ENCODE data around the gene RPN1.

The RPN1 gene

DNA sequence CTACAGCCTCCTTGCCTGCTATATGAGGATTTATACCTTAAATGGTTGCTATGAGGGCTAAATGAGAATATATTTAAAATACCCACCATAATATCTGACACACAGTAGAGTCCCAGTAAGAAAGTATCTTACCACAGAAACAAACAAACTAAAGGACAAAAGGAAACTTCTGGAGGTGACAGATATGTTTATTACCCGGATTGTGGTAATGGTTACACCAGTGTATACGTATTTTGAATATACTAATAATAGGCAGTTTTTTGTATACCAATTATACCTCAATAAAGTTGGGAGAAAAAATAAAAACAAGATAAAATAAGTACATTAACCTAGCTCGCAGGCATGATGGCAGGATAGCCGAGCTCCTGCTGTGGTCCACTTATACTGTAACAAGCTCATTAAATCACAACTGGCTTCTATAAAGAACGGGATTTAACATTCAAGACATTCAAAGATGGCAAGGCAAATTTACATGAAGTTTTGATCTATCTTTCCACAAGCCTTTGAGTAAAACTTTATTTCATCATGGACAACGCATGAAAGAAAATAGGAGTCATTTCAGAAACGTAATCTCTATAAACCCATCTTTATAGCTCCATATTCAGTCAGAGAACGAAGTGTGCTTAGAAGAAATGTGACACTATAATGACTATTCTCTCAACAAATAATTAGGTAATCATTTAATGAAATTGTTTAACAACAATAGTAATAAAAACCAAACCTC lies 1.5 kb downstream of the RPN1 start:
- no peak for DNase-seq

DNA sequence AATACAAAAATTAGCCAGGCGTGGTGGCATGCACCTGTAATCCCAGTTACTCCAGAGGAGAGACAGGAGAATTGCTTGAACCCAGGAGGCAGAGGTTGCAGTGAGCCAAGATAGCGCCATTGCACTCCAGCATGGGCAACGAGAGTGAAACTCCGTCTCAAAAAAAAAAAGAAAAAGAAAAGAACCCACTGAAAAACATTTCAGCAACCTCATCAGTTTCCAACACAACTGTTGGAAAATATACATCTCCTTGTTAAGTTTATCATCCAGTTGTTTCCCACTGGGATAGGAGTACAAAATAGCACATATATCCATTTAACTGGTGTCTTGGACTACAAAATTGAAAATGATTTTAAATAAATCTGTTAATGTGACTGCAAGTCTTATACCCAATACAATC lies 2.2 kb downstream of the RPN1 start:
- DNase-seq, result no peak

- no peak for DNase-seq
Observed at GRCh38 chr3:128647307-128647706, 3.3 kb downstream of the RPN1 start.

- DNase-seq, result no peak
Observed at GRCh38 chr3:128634075-128634611, 16.5 kb downstream of the RPN1 start.

DNA sequence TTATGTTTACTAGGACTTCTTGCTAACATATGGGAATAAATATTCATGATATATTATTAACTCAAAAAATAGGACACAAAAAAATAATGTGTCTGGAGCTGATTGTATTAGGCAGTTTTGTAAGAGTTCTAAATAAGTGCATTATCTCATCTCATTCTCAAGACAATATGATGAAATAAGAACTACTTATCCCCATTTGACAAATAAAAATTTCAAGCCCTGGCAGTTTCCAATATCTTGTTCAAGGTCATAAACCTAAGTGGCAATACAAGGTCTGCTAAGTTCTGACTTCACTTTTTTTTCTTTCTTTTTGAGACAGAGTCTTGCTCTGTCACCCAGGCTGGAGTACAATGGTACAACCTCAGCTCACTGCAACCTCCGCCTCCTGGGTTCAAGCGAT lies 18.3 kb downstream of the RPN1 start:
- DNase-seq, result no peak

GRCh38 chr3:128629936-128630335 lies 20.7 kb downstream of the RPN1 start:
- no peak for DNase-seq

GRCh38 chr3:128625409-128625945 lies 25.1 kb downstream of the RPN1 start:
- no peak for DNase-seq

DNA sequence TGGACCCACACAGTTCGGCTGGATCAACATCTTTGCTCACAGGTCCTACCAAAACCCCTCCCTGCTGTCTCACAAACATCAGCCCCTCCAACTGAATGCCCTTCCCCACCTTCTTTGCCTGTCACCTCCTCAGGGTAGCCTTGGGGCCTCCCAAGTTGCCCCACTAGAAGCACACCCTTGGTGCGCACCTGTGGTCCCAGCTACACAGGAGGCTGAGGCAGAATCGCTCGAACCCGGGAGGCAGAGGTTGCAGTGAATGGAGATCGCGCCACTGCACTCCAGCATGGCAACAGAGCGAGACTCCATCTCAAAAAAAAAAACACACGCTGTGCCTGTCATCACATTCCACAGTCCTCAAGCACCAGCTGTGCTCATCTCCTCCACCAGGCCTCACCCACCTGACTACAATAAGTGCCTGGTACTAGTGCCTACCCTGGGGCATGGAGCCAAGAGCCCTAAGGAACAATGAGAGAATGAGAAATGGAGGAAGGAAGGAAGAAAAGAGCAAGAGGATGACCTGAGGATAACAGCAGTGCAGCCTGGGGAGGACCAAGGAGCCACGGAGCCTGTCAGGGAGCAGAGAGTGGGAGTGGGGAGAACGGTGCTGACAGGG lies 26.0 kb downstream of the RPN1 start:
- DNase-seq, result no peak

GRCh38 chr3:128623762-128624176 lies 26.8 kb downstream of the RPN1 start:
- DNase-seq, result no peak

DNA sequence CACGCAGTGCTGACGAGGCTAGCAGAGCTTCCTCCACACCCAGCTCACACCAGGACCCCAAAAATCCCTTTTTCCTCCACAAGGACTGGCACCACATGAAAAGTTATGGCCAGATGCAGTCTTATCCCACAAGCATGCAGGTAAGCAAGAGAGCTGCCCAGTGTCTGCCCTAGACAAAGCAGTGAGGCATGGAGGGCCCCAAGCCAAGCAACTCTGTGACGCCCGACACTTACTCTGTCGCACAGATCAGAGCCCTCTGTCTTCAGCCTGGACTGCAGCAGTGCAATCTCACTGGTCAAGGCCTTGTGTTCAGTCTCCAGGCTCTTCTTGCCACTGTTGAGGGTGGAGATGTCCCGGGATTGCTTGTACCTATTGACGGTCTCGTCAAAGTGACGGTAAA lies 28.7 kb downstream of the RPN1 start:
- no peak for DNase-seq

GRCh38 chr3:128621234-128621633 lies 29.4 kb downstream of the RPN1 start:
- no peak for DNase-seq

DNA sequence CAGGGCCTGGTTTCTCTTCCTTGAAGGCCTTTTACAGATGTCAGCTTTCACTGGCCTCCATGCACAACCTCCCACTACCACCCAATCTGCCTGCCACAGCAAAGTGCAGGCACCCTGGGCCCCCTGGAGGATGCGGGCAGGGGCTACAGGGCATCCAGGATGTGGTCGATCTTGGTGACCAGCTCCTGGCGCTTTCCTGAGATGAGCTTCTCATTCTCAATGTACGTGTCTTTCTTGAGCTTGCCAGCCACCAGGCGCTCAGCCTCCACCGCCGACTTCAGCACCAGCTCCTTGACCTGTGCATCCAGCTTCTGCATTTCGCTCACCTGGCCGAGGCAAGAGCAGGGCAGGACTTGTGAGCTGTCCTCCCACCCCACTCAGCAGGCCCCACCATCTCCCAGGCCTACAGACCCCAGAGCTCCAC lies 30.3 kb downstream of the RPN1 start:
- DNase-seq, result no peak

DNA sequence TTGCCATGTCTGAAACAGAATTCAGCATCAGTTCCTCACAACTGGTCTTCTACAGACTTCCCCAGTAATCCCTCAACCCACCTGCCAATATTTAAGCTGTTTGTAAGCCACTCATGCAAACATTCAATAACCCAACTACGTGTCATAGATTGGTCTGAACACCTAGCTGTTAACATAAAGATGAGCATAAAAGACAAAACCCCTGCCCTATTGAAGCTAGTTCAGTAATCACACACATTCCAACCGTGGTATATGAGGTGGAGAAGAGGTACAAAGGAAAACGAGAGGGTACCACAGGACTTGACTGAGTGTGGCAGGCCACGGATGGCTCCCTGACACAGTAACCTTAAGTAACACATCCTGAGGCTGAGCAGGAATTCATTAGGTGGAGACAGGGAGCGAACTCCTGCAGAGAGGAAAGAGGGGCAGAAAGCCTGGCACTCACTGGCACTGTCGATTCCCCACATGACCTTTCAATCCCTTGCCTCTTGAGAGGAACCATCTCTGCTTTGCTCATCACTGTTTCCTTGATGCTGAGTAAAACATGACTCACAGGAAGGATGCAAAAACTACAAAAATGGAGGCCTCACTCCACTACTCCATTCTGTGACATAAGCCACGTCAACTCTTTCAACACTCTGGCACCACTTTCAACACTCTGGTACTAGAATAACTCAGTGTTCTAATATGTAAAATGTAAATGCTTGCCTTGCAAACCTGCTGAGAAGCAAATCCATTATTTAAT lies 31.3 kb downstream of the RPN1 start:
- peak; percentile 38 for DNase-seq

- DNase-seq, result no peak
Observed at GRCh38 chr3:128618398-128618726, 32.3 kb downstream of the RPN1 start.

- DNase-seq, result peak; percentile 99
Observed at GRCh38 chr3:128617557-128618397, 32.8 kb downstream of the RPN1 start.

- DNase-seq, result no peak
Observed at GRCh38 chr3:128617270-128617556, 33.4 kb downstream of the RPN1 start.

GRCh38 chr3:128616516-128617269 lies 33.9 kb downstream of the RPN1 start:
- DNase-seq, result no peak

DNA sequence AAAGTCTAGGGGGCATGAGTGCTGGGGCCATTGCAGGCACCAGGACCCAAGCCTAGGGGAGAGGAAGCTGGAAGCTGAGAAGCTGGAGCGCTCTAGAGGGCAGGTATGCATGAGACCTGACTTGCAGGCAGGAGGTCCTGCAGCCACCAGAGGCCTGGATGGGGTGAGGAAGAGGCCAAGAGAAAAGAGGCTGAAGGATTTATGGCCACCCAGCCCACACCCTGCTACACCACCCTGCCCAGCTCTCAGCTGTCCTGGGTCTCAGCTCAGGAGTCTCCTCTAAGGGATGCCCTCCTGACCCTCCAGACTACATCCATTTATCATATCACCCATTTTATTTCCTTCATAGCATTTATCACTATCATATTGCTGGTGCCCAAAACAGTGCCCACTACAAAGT lies 36.5 kb downstream of the RPN1 start:
- no peak for DNase-seq

- no peak for DNase-seq
Observed at GRCh38 chr3:128613083-128613829, 37.4 kb downstream of the RPN1 start.

DNA sequence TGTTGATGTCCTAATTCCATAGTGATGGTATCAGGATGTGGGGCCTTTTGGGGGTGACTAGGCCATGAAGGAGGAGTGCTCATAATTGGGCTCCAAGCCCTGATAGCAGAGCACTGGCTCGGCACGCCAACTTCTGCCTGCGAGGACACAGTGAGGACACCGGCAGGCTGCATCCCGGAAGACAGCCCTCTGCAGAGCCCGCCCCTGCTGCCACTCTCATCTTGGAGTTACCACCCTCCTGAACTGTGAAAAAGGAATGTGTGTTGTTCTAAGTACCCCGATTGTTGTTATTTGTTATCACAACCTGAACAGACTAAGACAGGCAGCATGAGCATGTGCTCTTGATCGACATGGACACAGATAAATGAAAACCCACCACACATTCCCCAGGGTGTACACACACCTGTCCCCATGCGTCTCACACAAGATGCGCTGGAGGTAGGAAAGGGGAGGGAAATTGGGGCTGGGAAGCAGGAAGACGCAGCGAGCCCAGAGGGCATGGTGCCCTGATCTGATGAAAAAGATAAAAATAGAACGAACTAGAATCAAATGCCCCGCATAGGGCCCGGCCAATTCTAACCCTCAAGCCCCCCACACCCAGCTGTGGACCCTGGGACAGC lies 40.1 kb downstream of the RPN1 start:
- no peak for DNase-seq

- DNase-seq, result no peak
Observed at GRCh38 chr3:128609294-128609693, 41.3 kb downstream of the RPN1 start.
